ENCODE results near the gene USP19.
A peak's percentile ranks its signal among the peaks of the same experiment; 100 is the strongest.

The USP19 gene

DNA sequence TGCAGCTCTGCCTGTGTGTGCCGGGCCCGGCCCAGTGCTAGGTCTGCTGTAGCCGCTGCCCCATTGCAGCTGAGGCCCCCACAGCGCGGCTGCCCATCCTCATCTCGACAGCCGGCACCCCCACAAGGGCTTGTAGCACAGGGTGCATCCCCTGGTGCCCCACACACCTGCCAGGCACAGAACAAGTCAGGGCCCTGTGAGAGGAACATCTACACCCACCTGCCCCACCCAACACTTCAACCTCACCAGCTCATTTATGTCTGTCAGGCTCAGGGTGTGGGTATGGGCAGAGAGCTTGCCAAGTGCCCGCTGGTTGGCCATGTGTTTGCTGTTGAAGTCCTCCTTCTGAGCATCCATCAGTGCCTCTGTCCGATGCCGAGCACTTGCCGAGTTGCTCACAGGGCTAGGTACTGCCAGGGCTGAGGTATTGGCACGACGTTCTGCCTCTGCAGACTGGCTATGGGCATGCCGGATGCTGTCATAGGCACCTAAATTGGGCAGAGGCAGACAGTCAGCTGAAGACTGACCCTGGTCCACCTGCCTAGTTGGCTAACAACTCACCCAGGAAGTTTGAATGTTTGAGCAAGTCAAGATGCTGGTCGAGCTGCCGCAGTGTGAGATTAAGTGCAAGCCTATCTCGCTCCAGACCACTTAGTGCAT, 2.4 kb upstream of the USP19 start:
- no peak for TF ChIP-seq ZNF274 (IDR thresholded peaks at IDR 0.05; ENCODE audit: low read depth, low read length)
- no peak overlapping the region for H3K4me3 ChIP-seq (ENCODE audit: low read length)

DNA sequence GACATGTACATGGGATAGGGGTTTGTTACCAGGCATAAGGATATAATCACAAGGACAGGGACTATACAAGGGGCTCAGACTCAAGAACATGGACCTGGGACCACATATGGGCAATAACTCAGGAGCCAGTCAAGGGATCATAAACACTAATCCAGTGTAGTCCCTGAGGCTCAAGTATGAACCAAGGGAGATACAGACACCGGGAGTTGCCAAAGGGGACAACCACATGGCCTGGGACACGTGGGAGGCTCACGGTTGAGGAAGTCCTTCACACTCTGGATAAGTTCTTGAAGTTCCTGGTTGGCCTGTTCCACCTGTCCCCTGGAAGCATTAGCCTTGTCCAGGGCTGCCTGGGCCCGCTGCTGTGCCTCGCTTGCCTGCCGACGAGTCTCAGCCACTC, 1.8 kb upstream of the USP19 start:
- no peak for TF ChIP-seq ZNF274 (IDR thresholded peaks at IDR 0.05; ENCODE audit: low read depth, low read length)
- H3K4me3 ChIP-seq (ENCODE audit: low read length), result no peak overlapping the region

DNA sequence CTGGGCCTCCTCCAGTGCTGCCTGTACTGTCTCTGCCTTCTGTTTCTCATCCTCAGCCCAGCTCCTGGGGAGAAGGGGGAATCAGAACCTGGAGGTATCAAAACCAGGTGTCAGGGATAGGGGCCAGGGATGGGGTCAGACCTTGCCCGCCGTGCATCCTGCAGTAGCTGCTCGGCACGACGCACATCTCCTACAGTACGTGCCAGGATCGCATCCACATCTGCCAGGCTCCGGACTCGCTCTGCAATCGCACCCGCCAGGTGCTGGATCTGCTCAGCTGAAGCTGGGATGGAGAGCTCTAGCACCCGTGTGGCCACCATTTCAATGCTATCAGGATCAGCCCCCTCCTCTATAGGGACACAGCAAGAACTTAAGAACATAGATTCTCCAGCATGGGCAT, 1.4 kb upstream of the USP19 start:
- TF ChIP-seq ZNF274 (IDR thresholded peaks at IDR 0.05; ENCODE audit: low read depth, low read length), result no peak

DNA sequence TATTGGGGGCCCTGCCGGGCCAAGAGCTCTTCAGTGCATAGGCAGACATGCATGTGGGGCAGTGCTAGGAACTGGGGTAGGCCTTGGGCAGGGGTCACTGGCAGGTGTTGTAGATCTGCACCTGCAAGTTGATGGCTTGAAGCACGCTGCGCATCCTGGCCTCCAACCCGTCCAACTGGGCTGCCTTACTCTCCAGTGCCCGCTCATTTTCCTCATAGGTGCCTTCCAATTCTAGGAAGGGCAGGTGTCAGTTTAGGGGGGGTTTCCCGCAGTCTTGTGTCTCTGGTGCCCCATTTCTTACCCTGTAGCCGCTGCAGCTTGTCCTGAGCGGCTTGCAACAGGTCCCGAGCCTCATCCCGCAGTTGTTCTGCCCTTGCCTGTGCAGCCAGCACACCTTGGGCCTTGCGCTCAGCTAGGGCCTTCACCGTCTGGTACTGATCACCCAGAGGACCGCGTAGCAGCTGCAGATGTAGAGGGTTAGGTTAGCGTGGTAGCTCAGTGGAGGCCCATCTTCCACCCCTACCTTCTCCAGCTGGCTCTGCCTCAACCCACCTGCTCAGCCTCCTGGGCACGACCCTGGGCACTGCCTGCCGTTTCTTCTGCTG, 611 bp upstream of the USP19 start:
- peak overlapping the region; percentile 25; the same call in 1 of the 2 replicates for H3K4me3 ChIP-seq (ENCODE audit: low read length)
- no peak for TF ChIP-seq ZNF274 (IDR thresholded peaks at IDR 0.05; ENCODE audit: low read depth, low read length)

More for the DNA sequence above, 1.4 kb upstream of the USP19 start:
- H3K4me3 ChIP-seq (ENCODE audit: low read length), result no peak overlapping the region

DNA sequence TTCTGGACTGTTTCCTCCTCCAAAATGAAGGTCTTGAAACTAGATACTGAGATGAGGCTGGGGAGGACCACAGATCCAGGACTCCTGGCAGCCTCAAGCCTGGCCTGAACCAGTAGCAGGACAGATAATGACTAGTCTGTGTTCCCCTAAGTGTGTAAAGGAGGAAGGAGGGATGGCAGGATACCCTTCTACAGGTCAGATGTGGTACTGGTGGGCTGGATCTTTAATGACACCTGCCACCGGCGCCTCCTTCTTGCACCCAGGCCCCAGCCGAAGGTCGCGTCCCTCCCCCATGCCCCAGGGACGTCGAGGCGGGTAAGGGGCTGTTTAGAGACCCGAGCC, 556 bp downstream of the USP19 start:
- no peak for TF ChIP-seq ZNF274 (IDR thresholded peaks at IDR 0.05; ENCODE audit: low read depth, low read length)
- H3K4me3 ChIP-seq (ENCODE audit: low read length), result peak overlapping the region; percentile 73

DNA sequence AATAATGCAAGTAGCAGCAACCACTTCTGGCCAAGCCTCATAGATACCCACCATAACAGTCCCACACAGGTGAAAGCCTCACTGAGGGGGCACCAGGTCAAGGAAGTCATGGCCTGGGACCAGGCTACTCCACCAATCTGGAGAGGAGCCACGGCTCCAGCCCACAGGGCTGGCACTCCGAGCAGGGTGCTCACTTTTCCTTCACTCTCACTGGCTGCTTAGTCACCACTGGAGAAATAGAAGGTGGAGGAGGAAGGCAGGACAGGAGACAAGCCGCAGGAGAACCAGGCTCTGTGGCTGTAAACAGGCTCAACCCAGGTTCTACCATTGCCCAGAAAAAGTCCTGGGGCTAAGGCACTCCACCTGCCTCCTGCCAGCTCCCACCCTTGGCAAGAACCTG, 1.2 kb downstream of the USP19 start:
- peak overlapping the region; percentile 73; the same call in 1 of the 2 replicates for H3K4me3 ChIP-seq (ENCODE audit: low read length)
- TF ChIP-seq ZNF274 (IDR thresholded peaks at IDR 0.05; ENCODE audit: low read depth, low read length), result no peak

DNA sequence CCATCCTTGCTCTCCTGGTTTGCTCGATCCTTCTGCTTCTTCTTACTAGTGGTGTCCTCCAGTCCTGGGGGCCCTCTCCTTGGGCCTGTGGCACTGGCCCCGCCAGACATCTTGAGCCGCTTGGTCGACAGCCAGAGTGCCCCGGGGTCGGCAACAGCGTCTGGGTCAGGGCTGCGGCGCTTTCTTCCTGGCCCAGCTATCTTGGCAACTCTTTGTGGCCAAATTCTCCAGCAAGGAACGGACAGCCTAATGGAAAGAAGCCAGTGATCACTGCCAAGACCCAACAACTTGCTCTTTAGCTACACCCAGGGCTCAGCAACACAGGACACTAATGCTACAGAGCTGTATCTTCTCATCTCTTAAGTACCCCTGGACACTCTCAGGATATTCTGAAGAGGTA, 1.6 kb downstream of the USP19 start:
- TF ChIP-seq ZNF274 (IDR thresholded peaks at IDR 0.05; ENCODE audit: low read depth, low read length), result no peak
- no peak overlapping the region; the same call in 1 of the 2 replicates for H3K4me3 ChIP-seq (ENCODE audit: low read length)

DNA sequence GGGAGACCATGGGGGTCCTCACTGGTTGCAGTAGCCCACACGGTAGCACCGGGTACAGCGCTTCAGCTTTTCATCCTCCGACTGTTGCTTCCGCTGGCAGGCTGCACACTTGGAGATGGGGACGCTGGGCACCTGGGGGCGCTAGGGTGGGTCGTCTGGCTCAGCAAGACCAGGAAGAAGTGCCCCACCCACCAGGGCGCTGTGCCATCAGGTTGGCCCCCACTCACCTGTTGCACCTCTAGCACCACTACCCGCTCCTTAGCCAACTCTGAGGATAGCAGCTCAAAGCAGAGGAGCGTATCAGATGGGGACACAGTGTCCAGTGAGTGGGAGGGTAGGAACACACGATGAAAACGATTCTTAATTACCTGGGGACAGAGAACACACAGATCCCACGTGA, 8.4 kb downstream of the USP19 start:
- H3K4me3 ChIP-seq (ENCODE audit: low read length), result no peak overlapping the region
- TF ChIP-seq ZNF274 (IDR thresholded peaks at IDR 0.05; ENCODE audit: low read depth, low read length), result no peak

DNA sequence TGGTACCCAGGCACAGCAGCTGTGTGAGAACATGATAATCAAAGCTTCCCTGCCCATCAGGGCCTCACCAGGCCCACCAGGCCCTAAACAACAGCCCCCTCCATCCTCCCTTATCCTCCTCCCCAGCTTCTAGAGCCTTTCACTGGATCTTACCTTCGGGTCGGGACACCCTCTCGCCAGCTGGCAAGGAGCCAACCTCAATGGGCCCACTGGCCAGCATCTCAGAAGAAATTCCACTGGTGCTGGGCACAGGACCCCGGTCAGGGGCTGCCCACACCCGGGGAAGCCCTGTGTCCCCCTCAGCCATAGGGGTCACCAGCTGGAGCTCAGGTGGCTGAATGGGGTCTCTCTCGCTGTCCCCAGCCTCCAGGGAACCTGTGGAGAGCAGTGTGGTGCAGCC, 9.3 kb downstream of the USP19 start:
- no peak for TF ChIP-seq ZNF274 (IDR thresholded peaks at IDR 0.05; ENCODE audit: low read depth, low read length)
- H3K4me3 ChIP-seq (ENCODE audit: low read length), result no peak overlapping the region

DNA sequence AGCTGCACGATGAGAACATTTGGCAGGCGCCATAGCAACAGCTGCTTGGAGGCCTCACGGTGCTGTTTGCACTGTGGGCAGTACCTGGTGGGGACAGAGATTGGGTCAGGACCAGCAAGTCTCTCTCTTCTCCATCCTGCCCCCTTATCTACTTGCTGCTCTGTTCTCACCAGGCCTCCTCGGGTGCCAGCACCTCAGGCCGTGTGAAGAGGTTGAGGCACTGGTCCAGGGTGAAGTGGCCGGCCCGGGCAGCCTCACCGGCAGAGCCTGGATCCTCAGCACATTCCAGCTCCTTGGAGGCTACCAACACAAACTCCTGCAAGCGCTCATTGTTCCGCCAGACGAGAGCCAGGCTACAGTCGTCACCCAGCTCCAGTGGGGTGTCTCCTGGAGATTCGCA, 9.8 kb downstream of the USP19 start:
- no peak overlapping the region for H3K4me3 ChIP-seq (ENCODE audit: low read length)
- no peak for TF ChIP-seq ZNF274 (IDR thresholded peaks at IDR 0.05; ENCODE audit: low read depth, low read length)

DNA sequence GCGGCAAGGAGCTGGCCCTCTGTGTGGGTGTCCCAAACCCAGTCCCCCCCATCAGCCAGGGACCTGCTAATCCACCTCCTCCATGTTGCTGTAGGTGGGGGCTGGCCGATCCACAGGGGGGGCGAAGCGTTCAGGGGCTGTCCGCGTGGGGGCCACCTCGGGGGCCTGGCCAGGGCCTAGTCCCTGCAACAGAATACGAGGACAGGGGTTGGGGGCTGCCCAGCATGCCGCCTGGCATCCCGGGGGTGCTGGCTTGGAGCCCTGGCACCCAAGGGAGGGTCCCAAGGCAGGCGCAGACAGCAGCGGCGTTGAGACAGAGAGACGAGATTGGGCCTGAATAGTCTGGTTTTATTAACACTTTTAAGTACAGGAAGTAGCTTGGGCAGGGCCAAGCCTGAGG, 12.3 kb downstream of the USP19 start:
- no peak for TF ChIP-seq ZNF274 (IDR thresholded peaks at IDR 0.05; ENCODE audit: low read depth, low read length)
- no peak overlapping the region for H3K4me3 ChIP-seq (ENCODE audit: low read length)

DNA sequence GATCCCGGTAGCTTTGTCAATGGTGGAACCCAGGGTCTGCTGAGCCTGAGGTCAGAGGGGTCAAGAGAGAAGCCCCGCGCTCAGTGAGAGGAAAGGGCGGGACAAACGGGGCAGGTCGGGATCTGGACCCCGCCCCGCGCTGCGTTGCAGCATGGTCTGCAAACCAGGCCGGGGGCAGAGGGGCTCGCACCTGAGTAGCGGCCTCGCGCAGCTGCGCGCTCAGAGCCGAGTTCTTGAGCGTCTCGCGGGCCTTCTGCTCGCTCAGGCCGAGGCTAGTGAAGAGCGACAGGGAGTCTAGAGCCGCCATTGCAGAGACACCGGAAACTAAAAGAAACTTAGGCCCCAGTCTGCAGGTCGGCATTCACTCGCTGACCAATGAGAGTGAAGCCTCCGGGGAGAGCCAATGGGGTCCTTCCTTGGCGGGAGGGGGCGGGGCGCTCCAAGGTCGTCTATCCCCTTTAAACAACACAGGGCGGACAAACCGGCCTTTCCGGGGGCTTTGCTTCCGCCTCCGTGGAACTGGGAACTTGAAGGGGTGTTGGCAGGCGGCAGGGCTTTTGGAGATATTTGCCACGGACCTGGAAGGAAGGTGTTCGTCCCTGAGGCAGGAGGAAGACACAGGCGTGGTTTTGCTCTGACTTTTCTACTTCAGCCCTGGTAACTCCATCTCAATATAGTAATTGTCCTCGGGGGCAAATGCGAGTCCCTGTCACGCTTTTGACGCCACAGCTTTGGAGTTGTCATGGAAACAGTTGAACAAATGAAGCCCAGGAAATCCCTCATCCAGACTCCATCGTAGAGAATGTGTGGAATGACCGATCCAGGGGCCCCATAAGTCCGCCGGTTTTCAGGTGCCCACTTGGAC, 16.0 kb downstream of the USP19 start, which contains the start of gene QARS1:
Gene QARS1 (minus strand): TSS at position 331 of the 865 bp plus-strand sequence. CDS start 24 bp downstream, at position 307.
- TF ChIP-seq ZNF274 (IDR thresholded peaks at IDR 0.05; ENCODE audit: low read depth, low read length), result no peak
- H3K4me3 ChIP-seq (ENCODE audit: low read length), result peak within 1 kb of the TSS; percentile 77

DNA sequence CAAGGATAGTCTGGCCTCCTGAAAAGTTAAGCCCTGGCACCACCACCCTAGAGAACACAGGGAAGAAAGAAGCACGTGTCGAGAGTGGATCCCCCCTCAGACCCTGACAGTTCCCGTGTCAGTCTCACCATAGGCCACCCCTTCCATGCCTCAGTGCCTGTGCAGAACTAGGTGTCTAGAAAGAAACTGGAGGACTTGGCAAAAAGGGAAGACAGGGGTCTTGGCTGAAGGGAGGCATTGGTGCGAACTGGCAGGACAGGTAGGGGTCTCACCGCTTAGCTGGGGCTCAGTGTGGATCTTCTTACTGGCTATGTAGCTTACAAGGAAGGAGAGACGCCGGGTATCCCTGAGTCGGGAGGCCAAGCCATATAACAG, 16.6 kb downstream of the USP19 start:
- no peak for TF ChIP-seq ZNF274 (IDR thresholded peaks at IDR 0.05; ENCODE audit: low read depth, low read length)
- peak overlapping the region; percentile 77 for H3K4me3 ChIP-seq (ENCODE audit: low read length)

DNA sequence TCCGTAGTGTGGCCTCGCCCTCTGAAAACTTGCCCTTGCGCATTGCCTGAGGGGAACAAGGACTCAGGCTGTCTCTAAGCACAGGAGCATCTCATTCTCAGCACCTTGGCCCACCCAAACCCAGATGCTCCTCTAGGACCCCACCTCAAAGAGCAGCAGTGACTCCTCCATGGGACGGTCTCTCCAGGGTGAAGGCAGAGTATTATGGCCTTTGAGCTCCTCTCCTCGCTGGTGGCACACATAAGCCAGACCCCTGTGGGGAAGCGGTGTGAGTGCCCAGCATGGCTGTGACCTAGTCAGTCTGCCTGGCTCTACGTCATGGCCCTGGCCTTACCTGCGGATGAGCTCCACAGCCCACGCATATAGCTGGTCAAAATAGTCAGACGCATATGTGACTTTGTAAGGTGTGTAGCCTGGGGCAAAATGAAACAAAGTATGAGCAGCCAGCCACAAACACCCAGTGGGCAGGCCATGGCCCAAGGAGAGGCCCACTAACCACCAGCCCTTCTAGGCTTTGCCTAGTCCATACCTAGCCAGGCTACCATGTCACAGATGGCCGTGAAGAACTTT, 20.5 kb downstream of the USP19 start:
- H3K4me3 ChIP-seq (ENCODE audit: low read length), result no peak overlapping the region
- TF ChIP-seq ZNF274 (IDR thresholded peaks at IDR 0.05; ENCODE audit: low read depth, low read length), result no peak
